Vagina (tissue), 2 donors: ENCODE data around the gene CISTR. TPM values are rescaled to one million over a fixed set of nuclear protein-coding genes. Genes with fewer than 3 reads are reported as not detected.

Experiments used
- DNase-seq, 2 donors: peaks; one replicate each; pipeline ENCODE4 v3.0.0-alpha.2; 2017; ENCODE audit errors: extremely low spot score in 2 of 2
- H3K27ac ChIP-seq: fragments of 200-600 bp; sonication (generic); one replicate; pipeline ENCODE4 v1.5.1; 2019
- H3K27me3 ChIP-seq: fragments of 200-600 bp; sonication (generic); one replicate; pipeline ENCODE4 v1.5.1; 2019
- H3K36me3 ChIP-seq, 2 donors: fragments of 200-600 bp; sonication (generic); one replicate each; pipeline ENCODE4 v1.5.1; 2017 to 2019
- H3K4me1 ChIP-seq: fragments of 200-600 bp; sonication (generic); one replicate; pipeline ENCODE4 v1.5.1; 2019
- H3K4me3 ChIP-seq, 2 donors: fragments of 200-600 bp; sonication (generic); 1 replicate in 1 of 2; 2 replicates in 1 of 2; pipeline ENCODE4 v1.5.1; 2016 to 2019
- H3K9me3 ChIP-seq: fragments of 200-600 bp; sonication (generic); one replicate; pipeline ENCODE4 v1.5.1; 2019
- CTCF ChIP-seq, 3 experiments: fragments of 450-650 bp in 2 of 3; fragments of 200-600 bp in 1 of 3; sonication (generic) in 1 of 3; IDR thresholded peaks; one replicate each; pipeline ENCODE4 v1.5.1; 2017 to 2019; ENCODE audit warnings: antibody characterized with exemption in 3 of 3, mild to moderate bottlenecking in 2 of 3, moderate library complexity in 2 of 3
- POLR2A ChIP-seq, 2 donors: fragments of 450-650 bp; IDR thresholded peaks; one replicate each; pipeline ENCODE4 v1.6.1; 2017; ENCODE audit warnings: antibody characterized with exemption in 2 of 2, mild to moderate bottlenecking in 2 of 2, moderate library complexity in 2 of 2
- POLR2AphosphoS5 ChIP-seq, 2 donors: sonication (generic); formaldehyde crosslinking; IDR thresholded peaks; one replicate each; pipeline ENCODE4 v1.9.0; 2017; ENCODE audit warnings: antibody characterized with exemption in 2 of 2, mild to moderate bottlenecking in 2 of 2, low read depth in 1 of 2; ENCODE audit not compliant: insufficient read depth in 1 of 2
- intact Hi-C: fragments of 100-400 bp; cut with DNase I; formaldehyde crosslinking; loops from one replicate; pipeline ENCODE4 v1.15.1; 2023
- total RNA-seq: library from RNA; depleted of rRNA; stranded (reverse); fragments of >200 nt; gene quantifications from one replicate; pipeline ENCODE4 v1.2.3, GENCODE V29; 2016

The CISTR gene
- total RNA-seq, 1 donor from 2014 or later: not detected

DNA sequence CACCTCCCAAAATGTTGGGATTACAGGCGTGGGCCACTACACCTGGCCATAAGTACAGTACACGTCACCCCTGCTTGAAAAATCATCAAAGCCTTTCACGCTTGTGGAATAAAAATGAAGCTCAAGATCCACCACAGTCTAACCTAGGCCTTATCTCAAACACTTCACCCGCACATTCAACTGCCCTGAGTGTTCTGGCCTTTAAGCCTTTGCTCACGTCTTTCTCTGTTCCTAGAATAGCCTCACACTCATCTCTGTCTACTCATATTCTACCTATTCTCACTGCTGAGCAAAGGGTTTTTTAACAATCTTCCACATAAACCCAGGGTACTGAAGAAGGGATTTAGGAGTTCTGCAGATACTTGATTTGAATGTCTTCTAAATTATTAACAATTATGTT lies 34.5 kb downstream of the CISTR start:
- peaks cover 0 to 86% of the 10 kb centered on the region in 2 donors for H3K36me3 ChIP-seq
- TF ChIP-seq POLR2AphosphoS5 (IDR thresholded peaks at IDR 0.05; ENCODE audit: insufficient read depth in 1 of 2, low read depth in 1 of 2) (no peak), POLR2A (IDR thresholded peaks at IDR 0.05) (no peak), CTCF (IDR thresholded peaks at IDR 0.05) (no peak)
- intact Hi-C loops: no loop called here

GRCh38 chr12:53714004-53714403 lies 37.8 kb downstream of the CISTR start:
- intact Hi-C loops: no loop called here
- Histone ChIP-seq H3K27ac (no peak overlapping the region), H3K4me1 (no peaks in the 10 kb centered on the region), H3K4me3 (no peak overlapping the region), H3K9me3 (no peaks in the 10 kb centered on the region), H3K27me3 (no peaks in the 10 kb centered on the region), H3K36me3 (peaks cover 0 to 60% of the 10 kb centered on the region in 2 donors)
- DNase-seq: no peak
- no peak for TF ChIP-seq POLR2A (IDR thresholded peaks at IDR 0.05)

More for the DNA sequence above, 34.5 kb downstream of the CISTR start:
- H3K4me3 ChIP-seq: no peak overlapping the region
- no peak for DNase-seq
- no peaks in the 10 kb centered on the region for H3K4me1 ChIP-seq
- H3K9me3 ChIP-seq: no peaks in the 10 kb centered on the region
- no peaks in the 10 kb centered on the region for H3K27me3 ChIP-seq
- no peak overlapping the region for H3K27ac ChIP-seq

DNA sequence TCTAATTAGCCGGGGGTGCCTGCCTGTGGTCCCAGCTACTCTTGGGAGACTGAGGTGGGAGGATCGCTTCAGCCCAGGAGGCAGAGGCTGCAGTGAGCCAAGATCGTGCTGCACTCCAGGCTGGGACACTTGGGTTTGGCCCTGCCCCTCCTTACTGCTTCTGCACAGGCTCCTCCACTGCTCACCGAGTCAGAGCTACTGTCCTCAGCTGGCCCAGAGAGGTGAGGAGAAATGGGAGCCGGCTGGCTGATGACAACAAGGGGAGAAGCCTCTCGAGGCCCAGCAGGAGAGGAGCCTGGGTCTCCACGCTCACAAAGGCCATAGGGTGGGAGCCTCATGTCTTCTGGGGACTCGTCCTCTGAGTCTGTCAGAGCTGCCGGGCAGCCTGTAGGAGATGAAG lies 38.3 kb downstream of the CISTR start:
- Histone ChIP-seq H3K36me3 (peaks cover 0 to 56% of the 10 kb centered on the region in 2 donors), H3K27ac (no peak overlapping the region), H3K9me3 (no peaks in the 10 kb centered on the region), H3K4me3 (no peak overlapping the region), H3K4me1 (no peaks in the 10 kb centered on the region), H3K27me3 (no peaks in the 10 kb centered on the region)
- TF ChIP-seq CTCF (IDR thresholded peaks at IDR 0.05) (no peak), POLR2AphosphoS5 (IDR thresholded peaks at IDR 0.05; ENCODE audit: insufficient read depth in 1 of 2, low read depth in 1 of 2) (no peak), POLR2A (IDR thresholded peaks at IDR 0.05) (no peak)
- no peak for DNase-seq
- intact Hi-C loops: no loop called here

DNA sequence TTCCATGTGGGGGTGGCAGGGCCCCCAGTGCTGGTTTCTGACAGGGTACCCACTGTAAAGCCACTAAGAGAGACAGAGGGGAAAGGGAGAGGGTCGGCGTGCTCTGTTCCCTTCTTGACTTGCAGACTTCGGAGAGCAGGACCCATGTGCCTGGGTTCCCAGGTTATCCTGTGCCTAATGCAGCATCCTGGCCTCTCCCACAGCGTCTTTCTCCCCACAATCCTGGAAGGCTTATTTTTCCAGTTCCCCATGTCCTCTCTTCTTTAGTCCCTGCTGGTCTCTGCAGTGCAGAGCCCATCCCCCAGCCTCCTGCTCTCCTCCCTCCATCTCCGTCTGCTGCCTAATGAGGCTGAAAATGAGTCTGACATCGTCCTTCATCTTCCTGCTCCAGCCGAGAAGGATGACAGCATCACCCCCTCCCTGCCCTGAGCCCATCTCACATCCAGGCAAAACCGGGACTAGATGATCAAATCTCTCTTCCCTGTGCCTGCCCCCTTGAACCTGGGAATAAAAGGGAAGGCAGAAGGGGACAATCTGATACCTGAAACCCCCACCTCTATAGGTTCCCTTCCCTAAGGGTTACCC lies 39.6 kb downstream of the CISTR start:
- Histone ChIP-seq H3K4me3 (no peak overlapping the region), H3K27me3 (no peaks in the 10 kb centered on the region), H3K4me1 (no peaks in the 10 kb centered on the region), H3K27ac (no peak overlapping the region), H3K9me3 (no peaks in the 10 kb centered on the region), H3K36me3 (peaks cover 0 to 47% of the 10 kb centered on the region in 2 donors)
- DNase-seq: no peak
- intact Hi-C loops: no loop called here
- TF ChIP-seq POLR2A (IDR thresholded peaks at IDR 0.05) (no peak), POLR2AphosphoS5 (IDR thresholded peaks at IDR 0.05; ENCODE audit: insufficient read depth in 1 of 2, low read depth in 1 of 2) (no peak), CTCF (IDR thresholded peaks at IDR 0.05) (no peak)

GRCh38 chr12:53710091-53710490 lies 41.7 kb downstream of the CISTR start:
- Histone ChIP-seq H3K27ac (no peak overlapping the region), H3K4me3 (no peak overlapping the region), H3K36me3 (peaks cover 0 to 31% of the 10 kb centered on the region in 2 donors), H3K9me3 (no peaks in the 10 kb centered on the region), H3K27me3 (no peaks in the 10 kb centered on the region), H3K4me1 (no peaks in the 10 kb centered on the region)
- intact Hi-C loops: no loop called here
- DNase-seq: no peak
- TF ChIP-seq POLR2A (IDR thresholded peaks at IDR 0.05): no peak
- TF ChIP-seq POLR2AphosphoS5 (IDR thresholded peaks at IDR 0.05; ENCODE audit: insufficient read depth in 1 of 2, low read depth in 1 of 2): no peak
- TF ChIP-seq CTCF (IDR thresholded peaks at IDR 0.05): no peak
